ENCODE measurements around the gene PHRF1.
"Not testable (repeated sequence)": the region's sequence is repeated elsewhere in the genome, so short reads cannot be mapped to it uniquely, and the experiment has no call there.

Gene PHRF1

DNA sequence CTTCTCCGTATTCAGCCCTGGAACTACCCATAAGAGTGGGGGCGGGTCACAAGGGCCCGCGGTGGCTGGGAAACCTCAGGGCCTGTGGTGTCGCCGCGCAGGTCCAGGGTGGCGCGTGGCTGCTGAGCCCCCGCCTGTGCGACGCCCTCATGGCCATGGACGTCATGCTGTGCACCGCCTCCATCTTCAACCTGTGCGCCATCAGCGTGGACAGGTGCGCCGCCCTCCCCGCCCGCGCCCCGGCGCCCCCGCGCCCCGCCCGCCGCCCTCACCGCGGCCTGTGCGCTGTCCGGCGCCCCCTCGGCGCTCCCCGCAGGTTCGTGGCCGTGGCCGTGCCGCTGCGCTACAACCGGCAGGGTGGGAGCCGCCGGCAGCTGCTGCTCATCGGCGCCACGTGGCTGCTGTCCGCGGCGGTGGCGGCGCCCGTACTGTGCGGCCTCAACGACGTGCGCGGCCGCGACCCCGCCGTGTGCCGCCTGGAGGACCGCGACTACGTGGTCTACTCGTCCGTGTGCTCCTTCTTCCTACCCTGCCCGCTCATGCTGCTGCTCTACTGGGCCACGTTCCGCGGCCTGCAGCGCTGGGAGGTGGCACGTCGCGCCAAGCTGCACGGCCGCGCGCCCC lies 63.2 kb downstream of the PHRF1 start:
- no peak overlapping the region for H3K27ac ChIP-seq (ENCODE audit: low read depth, low read length, severe bottlenecking)
- 8 to 10% methylated on average over 58 to 59 of the region's 80 CpGs for WGBS, 2 experiments (ENCODE audit: insufficient coverage in 2 of 2)
- no peak overlapping the region for H3K4me3 ChIP-seq (ENCODE audit: extremely low read depth, insufficient read depth, low read length, poor library complexity, severe bottlenecking)

GRCh38 chr11:640021-640706 lies 63.9 kb downstream of the PHRF1 start:
- Histone ChIP-seq H3K4me1 (ENCODE audit: control insufficient read depth, insufficient read depth, low read length, poor library complexity, severe bottlenecking) (peaks cover 15% of the 10 kb centered on the region), H3K9me3 (ENCODE audit: control insufficient read depth, low read length) (no peaks in the 10 kb centered on the region), H3K36me3 (ENCODE audit: control insufficient read depth, insufficient read depth, low read length) (peaks cover 11% of the 10 kb centered on the region), H3K4me3 (ENCODE audit: extremely low read depth, insufficient read depth, low read length, poor library complexity, severe bottlenecking) (no peak overlapping the region), H3K27ac (ENCODE audit: low read depth, low read length, severe bottlenecking) (no peak overlapping the region)
- 34 to 47% methylated on average over 21 to 23 of the region's 69 CpGs for WGBS, 2 experiments (ENCODE audit: insufficient coverage in 2 of 2)

More for the DNA sequence above, 63.2 kb downstream of the PHRF1 start:
- Histone ChIP-seq H3K4me1 (ENCODE audit: control insufficient read depth, insufficient read depth, low read length, poor library complexity, severe bottlenecking) (peaks cover 15% of the 10 kb centered on the region), H3K9me3 (ENCODE audit: control insufficient read depth, low read length) (no peaks in the 10 kb centered on the region), H3K36me3 (ENCODE audit: control insufficient read depth, insufficient read depth, low read length) (peaks cover 11% of the 10 kb centered on the region)

GRCh38 chr11:641806-642370 lies 65.6 kb downstream of the PHRF1 start:
- Histone ChIP-seq H3K4me3 (ENCODE audit: extremely low read depth, insufficient read depth, low read length, poor library complexity, severe bottlenecking) (no peak overlapping the region), H3K9me3 (ENCODE audit: control insufficient read depth, low read length) (no peaks in the 10 kb centered on the region), H3K36me3 (ENCODE audit: control insufficient read depth, insufficient read depth, low read length) (peaks cover 23% of the 10 kb centered on the region), H3K27ac (ENCODE audit: low read depth, low read length, severe bottlenecking) (no peak overlapping the region), H3K4me1 (ENCODE audit: control insufficient read depth, insufficient read depth, low read length, poor library complexity, severe bottlenecking) (peaks cover 15% of the 10 kb centered on the region)
- WGBS, 2 experiments (ENCODE audit: insufficient coverage in 2 of 2) = 95% methylated on average over 14 to 18 of the region's 19 CpGs

GRCh38 chr11:643366-643765 lies 67.1 kb downstream of the PHRF1 start:
- H3K9me3 ChIP-seq (ENCODE audit: control insufficient read depth, low read length) = no peaks in the 10 kb centered on the region
- H3K4me1 ChIP-seq (ENCODE audit: control insufficient read depth, insufficient read depth, low read length, poor library complexity, severe bottlenecking) = peaks cover 8% of the 10 kb centered on the region
- H3K27ac ChIP-seq (ENCODE audit: low read depth, low read length, severe bottlenecking) = no peak overlapping the region
- H3K4me3 ChIP-seq (ENCODE audit: extremely low read depth, insufficient read depth, low read length, poor library complexity, severe bottlenecking) = no peak overlapping the region
- peaks cover 31% of the 10 kb centered on the region for H3K36me3 ChIP-seq (ENCODE audit: control insufficient read depth, insufficient read depth, low read length)
- 97 to 100% methylated on average over 7 to 9 of the region's 9 CpGs for WGBS, 2 experiments (ENCODE audit: insufficient coverage in 2 of 2)

DNA sequence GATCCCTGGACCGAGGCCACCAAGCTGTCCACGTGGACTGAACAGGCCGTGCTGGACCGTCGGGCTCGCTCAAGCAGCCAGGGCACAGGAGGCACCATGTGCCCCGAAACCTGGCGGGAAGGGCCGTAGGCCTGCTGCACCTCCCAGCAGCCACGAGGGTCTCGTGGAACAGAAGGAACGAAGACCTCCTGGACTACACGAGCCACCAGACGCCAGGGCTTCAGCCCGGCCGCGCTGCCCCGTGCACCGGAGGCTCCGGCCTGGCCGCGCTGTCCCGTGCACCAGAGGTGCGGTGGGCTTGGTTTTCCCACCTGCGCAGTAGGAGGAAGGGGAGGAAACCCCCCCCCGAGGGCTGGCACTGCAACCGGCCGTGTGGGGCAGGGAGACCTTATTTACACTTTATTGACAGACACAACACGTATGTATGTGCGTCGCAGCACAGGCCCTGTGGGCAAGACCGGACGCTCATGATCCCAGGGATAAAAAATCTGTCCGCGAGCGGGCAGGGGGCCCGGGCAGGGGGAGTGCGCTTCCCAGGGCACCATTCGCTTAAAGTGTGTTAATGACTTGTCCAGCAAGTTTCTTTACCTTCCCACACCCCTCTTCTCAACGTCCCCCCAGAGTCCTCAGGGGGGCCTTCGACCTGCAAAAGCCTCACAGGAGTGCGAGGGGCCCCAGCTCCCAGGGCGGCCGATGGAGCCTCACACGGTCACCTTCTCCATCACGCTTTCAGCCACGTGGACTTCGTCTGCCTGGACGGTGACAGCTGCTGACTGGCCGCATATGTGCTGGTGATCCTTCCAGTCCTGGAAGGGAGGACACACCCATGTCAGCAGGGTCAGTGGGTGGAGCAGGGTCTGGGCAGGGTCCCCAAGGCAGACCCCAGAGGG lies 67.8 kb downstream of the PHRF1 start:
- H3K27ac ChIP-seq (ENCODE audit: low read depth, low read length, severe bottlenecking) = no peak overlapping the region
- 95% methylated on average over 48 of the region's 50 CpGs for WGBS, 2 experiments (ENCODE audit: insufficient coverage in 2 of 2)
- H3K4me1 ChIP-seq (ENCODE audit: control insufficient read depth, insufficient read depth, low read length, poor library complexity, severe bottlenecking) = peaks cover under 1% of the 10 kb centered on the region
- H3K9me3 ChIP-seq (ENCODE audit: control insufficient read depth, low read length) = no peaks in the 10 kb centered on the region
- no peak overlapping the region for H3K4me3 ChIP-seq (ENCODE audit: extremely low read depth, insufficient read depth, low read length, poor library complexity, severe bottlenecking)
- peaks cover 38% of the 10 kb centered on the region for H3K36me3 ChIP-seq (ENCODE audit: control insufficient read depth, insufficient read depth, low read length)

- Histone ChIP-seq H3K27ac (ENCODE audit: low read depth, low read length, severe bottlenecking) (no peak overlapping the region), H3K9me3 (ENCODE audit: control insufficient read depth, low read length) (no peaks in the 10 kb centered on the region), H3K36me3 (ENCODE audit: control insufficient read depth, insufficient read depth, low read length) (peaks cover 52% of the 10 kb centered on the region), H3K4me1 (ENCODE audit: control insufficient read depth, insufficient read depth, low read length, poor library complexity, severe bottlenecking) (no peaks in the 10 kb centered on the region), H3K4me3 (ENCODE audit: extremely low read depth, insufficient read depth, low read length, poor library complexity, severe bottlenecking) (no peak overlapping the region)
- WGBS, 2 experiments (ENCODE audit: insufficient coverage in 2 of 2) = 93% methylated on average over 16 of the region's 16 CpGs
These were observed 69.3 kb downstream of the PHRF1 start for GRCh38 chr11:645536-645935.

GRCh38 chr11:646214-646613 lies 69.9 kb downstream of the PHRF1 start:
- Histone ChIP-seq H3K4me3 (ENCODE audit: extremely low read depth, insufficient read depth, low read length, poor library complexity, severe bottlenecking) (no peak overlapping the region), H3K36me3 (ENCODE audit: control insufficient read depth, insufficient read depth, low read length) (peaks cover 57% of the 10 kb centered on the region), H3K4me1 (ENCODE audit: control insufficient read depth, insufficient read depth, low read length, poor library complexity, severe bottlenecking) (peaks cover 3% of the 10 kb centered on the region), H3K9me3 (ENCODE audit: control insufficient read depth, low read length) (no peaks in the 10 kb centered on the region), H3K27ac (ENCODE audit: low read depth, low read length, severe bottlenecking) (no peak overlapping the region)
- WGBS, 2 experiments (ENCODE audit: insufficient coverage in 2 of 2) = 90 to 98% methylated on average over 2 to 8 of the region's 14 CpGs

DNA sequence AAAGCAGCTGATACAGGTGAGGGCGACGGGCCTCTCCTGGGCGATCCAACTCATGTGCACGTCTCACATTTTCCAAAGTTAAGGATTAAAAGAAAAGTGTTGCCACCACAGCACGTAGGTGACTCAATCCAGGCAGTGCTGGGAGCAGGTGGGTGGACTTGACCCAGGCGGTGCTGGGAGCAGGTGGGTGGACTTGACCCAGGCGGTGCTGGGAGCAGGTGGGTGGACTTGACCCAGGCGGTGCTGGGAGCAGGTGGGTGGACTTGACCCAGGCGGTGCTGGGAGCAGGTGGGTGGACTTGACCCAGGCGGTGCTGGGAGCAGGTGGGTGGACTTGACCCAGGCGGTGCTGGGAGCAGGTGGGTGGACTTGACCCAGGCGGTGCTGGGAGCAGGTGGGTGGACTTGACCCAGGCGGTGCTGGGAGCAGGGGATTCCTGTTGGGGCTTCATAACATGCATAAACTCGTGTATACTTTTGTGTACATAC lies 71.4 kb downstream of the PHRF1 start:
- not testable (repeated sequence) for H3K4me3 ChIP-seq (ENCODE audit: extremely low read depth, insufficient read depth, low read length, poor library complexity, severe bottlenecking); H3K27ac ChIP-seq (ENCODE audit: low read depth, low read length, severe bottlenecking); H3K4me1 ChIP-seq (ENCODE audit: control insufficient read depth, insufficient read depth, low read length, poor library complexity, severe bottlenecking); H3K9me3 ChIP-seq (ENCODE audit: control insufficient read depth, low read length)
- H3K36me3 ChIP-seq (ENCODE audit: control insufficient read depth, insufficient read depth, low read length) = peaks cover 70% of the 10 kb centered on the region
- 98 to 100% methylated on average over 5 of the region's 14 CpGs for WGBS, 2 experiments (ENCODE audit: insufficient coverage in 2 of 2)

GRCh38 chr11:650482-650881 lies 74.2 kb downstream of the PHRF1 start:
- Histone ChIP-seq H3K36me3 (ENCODE audit: control insufficient read depth, insufficient read depth, low read length) (peaks cover 76% of the 10 kb centered on the region), H3K4me1 (ENCODE audit: control insufficient read depth, insufficient read depth, low read length, poor library complexity, severe bottlenecking) (peaks cover 3% of the 10 kb centered on the region), H3K4me3 (ENCODE audit: extremely low read depth, insufficient read depth, low read length, poor library complexity, severe bottlenecking) (no peak overlapping the region), H3K27ac (ENCODE audit: low read depth, low read length, severe bottlenecking) (no peak overlapping the region), H3K9me3 (ENCODE audit: control insufficient read depth, low read length) (no peaks in the 10 kb centered on the region)
- 96% methylated on average over 9 to 10 of the region's 10 CpGs for WGBS, 2 experiments (ENCODE audit: insufficient coverage in 2 of 2)

- whole genome bisulfite sequencing, 2 experiments (ENCODE audit: insufficient coverage in 2 of 2) = 98 to 100% methylated on average over 12 to 14 of the region's 14 CpGs
- H3K36me3 ChIP-seq (ENCODE audit: control insufficient read depth, insufficient read depth, low read length) = peaks cover 76% of the 10 kb centered on the region
- not testable (repeated sequence) for H3K4me1 ChIP-seq (ENCODE audit: control insufficient read depth, insufficient read depth, low read length, poor library complexity, severe bottlenecking); H3K27ac ChIP-seq (ENCODE audit: low read depth, low read length, severe bottlenecking); H3K4me3 ChIP-seq (ENCODE audit: extremely low read depth, insufficient read depth, low read length, poor library complexity, severe bottlenecking); H3K9me3 ChIP-seq (ENCODE audit: control insufficient read depth, low read length)
These were observed 76.9 kb downstream of the PHRF1 start for GRCh38 chr11:653136-653535.

All from mesodermal cell (in vitro differentiated cells).